Measurements from ENCODE around the gene PDLIM7. TPM values are rescaled to one million over a fixed set of nuclear protein-coding genes. Genes with fewer than 3 reads are reported as not detected.

PDLIM7 gene
- total and polyA plus RNA-seq, 2 experiments from 2014 or later = 94.7 to 128 TPM

- TF ChIP-seq ZNF462 (CRISPR knock-in tag; IDR thresholded peaks at IDR 0.05) (no peak), CTCF (conservative IDR thresholded peaks at IDR 0.05; ENCODE audit: low read depth in 2 of 2) (no peak)
Measured at GRCh38 chr5:177483994-177484901, 13.2 kb downstream of the PDLIM7 start (continued).

- H3K9me3 Mint-ChIP-seq = no peaks in the 10 kb centered on the region
- ATAC-seq (no peak), DNase-seq (ENCODE audit: low spot score) (no peak)
- H3K9me2 ChIP-seq (ENCODE audit: insufficient read depth) = no peaks in the 10 kb centered on the region
- no peaks in the 10 kb centered on the region for H3K27me3 ChIP-seq (ENCODE audit: insufficient read depth)
- peaks cover 61% of the 10 kb centered on the region for H3K36me3 Mint-ChIP-seq (ENCODE audit: low read depth)
- H3K79me2 ChIP-seq (replicated peaks; ENCODE audit: insufficient read depth) = no peaks in the 10 kb centered on the region
- peaks cover 24% of the 10 kb centered on the region for H3K27me3 Mint-ChIP-seq (ENCODE audit: insufficient read depth, low read depth, poor library complexity)
- no peaks in the 10 kb centered on the region; the same call in 1 of the 2 replicates for H4K20me1 ChIP-seq (replicated peaks; ENCODE audit: insufficient read depth)
- H3K4me3 Mint-ChIP-seq = no peak overlapping the region; the same call in 2 of the 3 replicates
- H3F3A ChIP-seq (replicated peaks; ENCODE audit: low read depth) = 0 out of 2 replicates have a peak, but pooled peaks cover 8% of the 10 kb centered on the region
- H2AFZ ChIP-seq = no peak overlapping the region
- no peak overlapping the region for H3K4me3 ChIP-seq
- no peak for TF ChIP-seq ETS1 (IDR thresholded peaks at IDR 0.05)
- no peak overlapping the region for H3K4me2 ChIP-seq
- no peak overlapping the region for H3K27ac Mint-ChIP-seq
- H3K36me3 ChIP-seq (ENCODE audit: insufficient read depth) = peaks cover 6% of the 10 kb centered on the region; the same call in 1 of the 2 replicates
- H3K27ac ChIP-seq (ENCODE audit: low read depth) = no peak overlapping the region
- H3K4me1 Mint-ChIP-seq = peaks cover 5% of the 10 kb centered on the region
- no peaks in the 10 kb centered on the region for H3K4me1 ChIP-seq (ENCODE audit: insufficient read depth)
Measured at GRCh38 chr5:177483042-177483441, 14.4 kb downstream of the PDLIM7 start.
